ENCODE measurements around the gene REST.

GRCh38 chr4:56940403-56940802 lies 32.7 kb downstream of the REST start:
- TF ChIP-seq EZH2 (IDR thresholded peaks at IDR 0.05; ENCODE audit: low read depth) (no peak), CTCF (conservative IDR thresholded peaks at IDR 0.05) (no peak)
